Measurements from ENCODE around the gene CYP4F11. TPM values are rescaled to one million over a fixed set of nuclear protein-coding genes. Genes with fewer than 3 reads are reported as not detected.

Gene CYP4F11
- total and polyA plus RNA-seq, 2 donors (not counting 3 experiments of a cell fraction or from before 2014, with no cell fraction given), result not detected

DNA sequence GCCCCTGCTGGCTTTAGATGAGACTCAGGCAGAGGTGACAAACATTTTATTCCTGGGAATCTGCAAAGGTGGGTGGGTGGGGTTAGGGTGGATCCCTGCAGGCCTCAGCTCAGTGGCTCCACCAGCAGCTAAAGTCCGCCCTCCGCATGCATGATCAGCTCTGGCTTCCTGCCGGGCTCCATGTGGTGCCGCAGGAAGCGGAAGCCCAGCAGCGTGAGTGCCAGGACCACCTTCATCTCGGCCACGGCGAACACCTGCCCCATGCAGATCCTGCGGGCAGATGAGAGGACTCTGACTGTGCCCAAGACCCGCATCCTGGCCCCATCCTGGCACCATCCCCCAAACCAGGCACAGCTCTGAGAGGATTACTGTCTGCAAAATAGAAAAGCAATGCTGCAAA, 62.8 kb downstream of the CYP4F11 start:
- Histone ChIP-seq H3K4me3 (replicated peaks in 1 of 3; ENCODE audit: insufficient read depth in 1 of 3, low read depth in 1 of 3, low read length in 3 of 3) (no peak overlapping the region), H3K27ac (ENCODE audit: insufficient read depth, low read depth, low read length) (no peak overlapping the region), H3K9me1 (replicated peaks; ENCODE audit: control insufficient read depth, extremely low read depth, insufficient read depth, low read length) (no peaks in the 10 kb centered on the region), H3K27me3 (ENCODE audit: control insufficient read depth in 2 of 2, insufficient read depth in 2 of 2, low read length in 2 of 2) (no peaks in the 10 kb centered on the region), H3K9ac (replicated peaks; ENCODE audit: extremely low read depth, insufficient read depth, low read length) (no peak overlapping the region), H3K79me2 (ENCODE audit: control insufficient read depth, insufficient read depth, low read length) (no peaks in the 10 kb centered on the region), H3K4me1 (ENCODE audit: control insufficient read depth, extremely low read depth, insufficient read depth, low read length) (no peaks in the 10 kb centered on the region), H3K9me3 (replicated peaks; ENCODE audit: control insufficient read depth, insufficient read depth, low read length) (no peaks in the 10 kb centered on the region), H3K4me2 (ENCODE audit: insufficient read depth, low read length) (no peak overlapping the region), H3K36me3 (ENCODE audit: control insufficient read depth in 2 of 2, extremely low read depth in 1 of 2, insufficient read depth in 2 of 2, low read length in 2 of 2) (no peaks in the 10 kb centered on the region), H4K20me1 (replicated peaks; ENCODE audit: control insufficient read depth, extremely low read depth, insufficient read depth, low read length) (no peaks in the 10 kb centered on the region), H2AFZ (ENCODE audit: low read depth, low read length) (no peak overlapping the region)
- TF ChIP-seq, protein P1, sequence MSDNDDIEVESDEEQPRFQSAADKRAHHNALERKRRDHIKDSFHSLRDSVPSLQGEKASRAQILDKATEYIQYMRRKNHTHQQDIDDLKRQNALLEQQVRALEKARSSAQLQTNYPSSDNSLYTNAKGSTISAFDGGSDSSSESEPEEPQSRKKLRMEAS (IDR thresholded peaks at IDR 0.05; ENCODE audit: insufficient read depth, insufficient read length), result no peak
- TF ChIP-seq EZH2 (IDR thresholded peaks at IDR 0.05; ENCODE audit: borderline replicate concordance, low read depth, low read length, severe bottlenecking), result no peak
- TF ChIP-seq CTCF (IDR thresholded peaks at IDR 0.05; ENCODE audit: extremely low read depth in 1 of 2, insufficient read depth in 1 of 2, low read depth in 1 of 2, low read length in 2 of 2), result no peak
- TF ChIP-seq GATA2 (IDR thresholded peaks at IDR 0.05; ENCODE audit: insufficient read depth, insufficient read length, low read depth, low read length), result no peak
- TF ChIP-seq MYC (IDR thresholded peaks at IDR 0.05; ENCODE audit: low read depth, low read length), result no peak
- no peak for TF ChIP-seq POLR2AphosphoS5 (IDR thresholded peaks at IDR 0.05; ENCODE audit: insufficient read depth, low read depth, low read length)
- no peak for TF ChIP-seq POLR2A (IDR thresholded peaks at IDR 0.05; ENCODE audit: low read depth, low read length)
- no peak for TF ChIP-seq JUN (IDR thresholded peaks at IDR 0.05; ENCODE audit: borderline replicate concordance, insufficient read depth, insufficient read length, low read depth)
- TF ChIP-seq FOS (IDR thresholded peaks at IDR 0.05; ENCODE audit: borderline replicate concordance, insufficient read depth, low read length), result no peak
- intact Hi-C loops (cut with micrococcal nuclease), result no loop called here
- no peak for FAIRE-seq
- dilution Hi-C loops (cut with MboI; ENCODE audit: extremely low pct_ligation_motif_present, low sequenced_read_pairs), result no loop called here
- BruUV-seq (replicated peaks), result no TSS peak
- ChIA-PET POLR2A (no interaction called here), CTCF (interaction anchor here (1.0 kb wide), 1 partner anchor 11 kb away, joined by 3 read pairs; no protein-coding TSS in a partner anchor)
- DNase-seq (ENCODE audit: low read depth, low spot score), result no peak

Data from endothelial cell of umbilical vein (primary cell).